ENCODE data around the gene ZEB2. TPM values are rescaled to one million over a fixed set of nuclear protein-coding genes. Genes with fewer than 3 reads are reported as not detected.

The ZEB2 gene
- total and polyA plus RNA-seq, 4 donors, result 7.6 to 39.6 (median 22.2) TPM

- Histone ChIP-seq H3K9me3 (ENCODE audit: control insufficient read depth in 4 of 4, low read length in 3 of 4) (no peaks in the 10 kb centered on the region), H3K4me1 (ENCODE audit: control insufficient read depth in 4 of 4, insufficient read depth in 4 of 4, low read length in 3 of 4) (peaks cover 0 to 7% (median 2%) of the 10 kb centered on the region in 4 donors), H3K36me3 (ENCODE audit: control insufficient read depth in 4 of 4, insufficient read depth in 3 of 4, low read depth in 1 of 4, low read length in 3 of 4) (no peaks in the 10 kb centered on the region), H3K27me3 (ENCODE audit: control insufficient read depth in 4 of 4, insufficient read depth in 4 of 4, low read length in 3 of 4) (no peaks in the 10 kb centered on the region), H3K4me3 (ENCODE audit: low read depth in 1 of 3, low read length in 3 of 3) (no peak overlapping the region), H3K9ac (ENCODE audit: low read depth in 1 of 2, low read length in 2 of 2) (no peak overlapping the region), H3K27ac (ENCODE audit: low read depth in 1 of 2, low read length in 2 of 2) (no peak overlapping the region)
- TF ChIP-seq FOXA1 (IDR thresholded peaks at IDR 0.05) (no peak), YY1 (IDR thresholded peaks at IDR 0.05) (no peak)
- TF ChIP-seq, protein P1, sequence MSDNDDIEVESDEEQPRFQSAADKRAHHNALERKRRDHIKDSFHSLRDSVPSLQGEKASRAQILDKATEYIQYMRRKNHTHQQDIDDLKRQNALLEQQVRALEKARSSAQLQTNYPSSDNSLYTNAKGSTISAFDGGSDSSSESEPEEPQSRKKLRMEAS (IDR thresholded peaks at IDR 0.05), result no peak
- no peak for DNase-seq (ENCODE audit: low spot score)
These were observed 150.5 kb downstream of the ZEB2 start for GRCh38 chr2:144369416-144369815.

DNA sequence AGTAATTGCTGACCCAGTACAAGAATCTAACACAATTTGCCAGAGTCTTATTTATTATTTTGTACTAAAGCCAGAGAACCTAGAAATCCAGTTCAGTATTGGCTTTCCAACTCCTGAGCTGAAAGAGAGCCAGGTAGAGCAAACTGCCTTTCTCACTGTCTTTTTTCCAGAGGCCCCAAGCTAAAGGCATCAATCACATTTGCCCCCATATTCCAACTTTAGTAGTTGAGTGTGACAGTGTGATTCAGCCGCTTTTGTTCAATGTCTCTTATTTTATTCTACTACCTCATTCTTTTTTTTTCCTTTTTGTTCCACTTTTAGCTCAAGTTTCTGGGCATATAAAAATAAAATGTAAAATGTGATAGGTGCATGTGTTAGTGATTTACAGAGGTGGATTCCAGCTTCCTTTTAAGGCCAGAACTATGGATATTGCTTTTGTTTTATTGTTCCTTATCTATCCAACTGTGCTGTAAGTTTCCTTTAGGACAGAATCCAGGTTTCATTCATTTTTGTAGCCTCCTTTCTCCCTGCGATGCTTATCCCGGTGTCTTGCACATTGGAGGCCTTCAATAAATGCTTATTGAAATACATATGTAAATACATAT, 153.0 kb downstream of the ZEB2 start:
- Histone ChIP-seq H3K27ac (ENCODE audit: low read depth in 1 of 2, low read length in 2 of 2) (no peak overlapping the region), H3K27me3 (ENCODE audit: control insufficient read depth in 4 of 4, insufficient read depth in 4 of 4, low read length in 3 of 4) (no peaks in the 10 kb centered on the region), H3K9me3 (ENCODE audit: control insufficient read depth in 4 of 4, low read length in 3 of 4) (no peaks in the 10 kb centered on the region), H3K4me1 (ENCODE audit: control insufficient read depth in 4 of 4, insufficient read depth in 4 of 4, low read length in 3 of 4) (peaks cover 0 to 7% (median 2%) of the 10 kb centered on the region in 4 donors), H3K36me3 (ENCODE audit: control insufficient read depth in 4 of 4, insufficient read depth in 3 of 4, low read depth in 1 of 4, low read length in 3 of 4) (no peaks in the 10 kb centered on the region), H3K9ac (ENCODE audit: low read depth in 1 of 2, low read length in 2 of 2) (no peak overlapping the region), H3K4me3 (ENCODE audit: low read depth in 1 of 3, low read length in 3 of 3) (no peak overlapping the region)
- 83% methylated on average over 3 of the region's 3 CpGs for WGBS
- TF ChIP-seq GABPA (IDR thresholded peaks at IDR 0.05 in 1 of 2, conservative IDR thresholded peaks at IDR 0.05 in 1 of 2), result no peak
- no peak for TF ChIP-seq YY1 (IDR thresholded peaks at IDR 0.05)
- TF ChIP-seq FOXA2 (IDR thresholded peaks at IDR 0.05), result no peak
- no peak for TF ChIP-seq EGR1 (IDR thresholded peaks at IDR 0.05; ENCODE audit: low read depth in 2 of 2)
- no peak for TF ChIP-seq JUND (IDR thresholded peaks at IDR 0.05)
- no peak for TF ChIP-seq NR2F2 (IDR thresholded peaks at IDR 0.05)
- TF ChIP-seq CTCF (IDR thresholded peaks at IDR 0.05; ENCODE audit: low read depth, low read length, missing input control), result no peak
- TF ChIP-seq RAD21 (IDR thresholded peaks at IDR 0.05), result no peak
- no peak for TF ChIP-seq TAF1 (conservative IDR thresholded peaks at IDR 0.05)
- no peak for TF ChIP-seq ZBTB33 (IDR thresholded peaks at IDR 0.05)
- no peak for TF ChIP-seq RXRA (IDR thresholded peaks at IDR 0.05)
- TF ChIP-seq, protein P1 (IDR thresholded peaks at IDR 0.05), result no peak
- no peak for TF ChIP-seq HNF4A (conservative IDR thresholded peaks at IDR 0.05)
- TF ChIP-seq, protein P2, sequence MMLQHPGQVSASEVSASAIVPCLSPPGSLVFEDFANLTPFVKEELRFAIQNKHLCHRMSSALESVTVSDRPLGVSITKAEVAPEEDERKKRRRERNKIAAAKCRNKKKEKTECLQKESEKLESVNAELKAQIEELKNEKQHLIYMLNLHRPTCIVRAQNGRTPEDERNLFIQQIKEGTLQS (IDR thresholded peaks at IDR 0.05), result no peak
- TF ChIP-seq SP1 (IDR thresholded peaks at IDR 0.05), result no peak
- no peak for TF ChIP-seq HNF4G (IDR thresholded peaks at IDR 0.05)
- TF ChIP-seq FOXA1 (IDR thresholded peaks at IDR 0.05), result no peak
- TF ChIP-seq, protein P3, sequence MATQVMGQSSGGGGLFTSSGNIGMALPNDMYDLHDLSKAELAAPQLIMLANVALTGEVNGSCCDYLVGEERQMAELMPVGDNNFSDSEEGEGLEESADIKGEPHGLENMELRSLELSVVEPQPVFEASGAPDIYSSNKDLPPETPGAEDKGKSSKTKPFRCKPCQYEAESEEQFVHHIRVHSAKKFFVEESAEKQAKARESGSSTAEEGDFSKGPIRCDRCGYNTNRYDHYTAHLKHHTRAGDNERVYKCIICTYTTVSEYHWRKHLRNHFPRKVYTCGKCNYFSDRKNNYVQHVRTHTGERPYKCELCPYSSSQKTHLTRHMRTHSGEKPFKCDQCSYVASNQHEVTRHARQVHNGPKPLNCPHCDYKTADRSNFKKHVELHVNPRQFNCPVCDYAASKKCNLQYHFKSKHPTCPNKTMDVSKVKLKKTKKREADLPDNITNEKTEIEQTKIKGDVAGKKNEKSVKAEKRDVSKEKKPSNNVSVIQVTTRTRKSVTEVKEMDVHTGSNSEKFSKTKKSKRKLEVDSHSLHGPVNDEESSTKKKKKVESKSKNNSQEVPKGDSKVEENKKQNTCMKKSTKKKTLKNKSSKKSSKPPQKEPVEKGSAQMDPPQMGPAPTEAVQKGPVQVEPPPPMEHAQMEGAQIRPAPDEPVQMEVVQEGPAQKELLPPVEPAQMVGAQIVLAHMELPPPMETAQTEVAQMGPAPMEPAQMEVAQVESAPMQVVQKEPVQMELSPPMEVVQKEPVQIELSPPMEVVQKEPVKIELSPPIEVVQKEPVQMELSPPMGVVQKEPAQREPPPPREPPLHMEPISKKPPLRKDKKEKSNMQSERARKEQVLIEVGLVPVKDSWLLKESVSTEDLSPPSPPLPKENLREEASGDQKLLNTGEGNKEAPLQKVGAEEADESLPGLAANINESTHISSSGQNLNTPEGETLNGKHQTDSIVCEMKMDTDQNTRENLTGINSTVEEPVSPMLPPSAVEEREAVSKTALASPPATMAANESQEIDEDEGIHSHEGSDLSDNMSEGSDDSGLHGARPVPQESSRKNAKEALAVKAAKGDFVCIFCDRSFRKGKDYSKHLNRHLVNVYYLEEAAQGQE (IDR thresholded peaks at IDR 0.05), result no peak
- no peak for DNase-seq (ENCODE audit: low spot score)
